GM23338 (cell line): ENCODE data around the gene TNIP3. TPM values are rescaled to one million over a fixed set of nuclear protein-coding genes. Genes with fewer than 3 reads are reported as not detected.

Experiments
- ATAC-seq: fragments of 200-7000 bp; cut with Tn5 transposase; 3 replicates; pipeline ENCODE4 v1.9.1; 2020
- DNase-seq: peaks from one replicate; pipeline ENCODE4 v3.0.0-alpha.2; 2015; ENCODE audit warnings: low spot score
- H2AFZ ChIP-seq: fragments of 200-600 bp; sonication (generic); 2 replicates; pipeline ENCODE4 v1.8.0; 2016; ENCODE audit warnings: antibody characterized with exemption, mild to moderate bottlenecking, moderate library complexity
- H3F3A ChIP-seq: fragments of 200-600 bp; sonication (generic); replicated peaks from 2 replicates; pipeline ENCODE4 v1.8.0; 2017; ENCODE audit warnings: antibody characterized with exemption, mixed run types, low read depth
- H3K27ac ChIP-seq: fragments of 200-600 bp; sonication (generic); 2 replicates; pipeline ENCODE4 v1.6.1; 2016; ENCODE audit warnings: low read depth
- H3K27me3 ChIP-seq: fragments of 200-600 bp; sonication (generic); 2 replicates; pipeline ENCODE4 v1.8.0; 2016; ENCODE audit warnings: mild to moderate bottlenecking, mixed run types, moderate library complexity; ENCODE audit not compliant: insufficient read depth
- H3K36me3 ChIP-seq: fragments of 200-600 bp; sonication (generic); 2 replicates; pipeline ENCODE4 v1.8.0; 2016; ENCODE audit warnings: mild to moderate bottlenecking; ENCODE audit not compliant: insufficient read depth
- H3K4me1 ChIP-seq: fragments of 200-600 bp; sonication (generic); 2 replicates; pipeline ENCODE4 v1.8.0; 2016; ENCODE audit warnings: mild to moderate bottlenecking, moderate library complexity; ENCODE audit not compliant: insufficient read depth
- H3K4me2 ChIP-seq: fragments of 200-600 bp; sonication (generic); 2 replicates; pipeline ENCODE4 v1.7.1; 2017; ENCODE audit warnings: mixed run types
- H3K4me3 ChIP-seq: fragments of 200-600 bp; sonication (generic); 2 replicates; pipeline ENCODE4 v1.6.1; 2016; ENCODE audit warnings: mixed run types
- H3K79me2 ChIP-seq: fragments of 200-600 bp; sonication (generic); replicated peaks from 2 replicates; pipeline ENCODE4 v1.8.0; 2017; ENCODE audit warnings: mild to moderate bottlenecking; ENCODE audit not compliant: insufficient read depth
- H3K9me2 ChIP-seq: fragments of 200-600 bp; sonication (generic); 2 replicates; pipeline ENCODE4 v1.8.0; 2017; ENCODE audit not compliant: insufficient read depth
- H4K20me1 ChIP-seq: fragments of 200-600 bp; sonication (generic); replicated peaks from 2 replicates; pipeline ENCODE4 v1.8.0; 2017; ENCODE audit warnings: mild to moderate bottlenecking; ENCODE audit not compliant: insufficient read depth
- H3K27ac Mint-ChIP-seq: 2 replicates; pipeline ENCODE4 v1.8.0; 2020; ENCODE audit warnings: inconsistent platforms, mild to moderate bottlenecking, moderate library complexity, mixed read lengths
- H3K27me3 Mint-ChIP-seq: 3 replicates; pipeline ENCODE4 v1.8.0; 2022; ENCODE audit warnings: low read depth, mild to moderate bottlenecking, moderate library complexity, mixed read lengths, inconsistent platforms; ENCODE audit not compliant: insufficient read depth, poor library complexity
- H3K36me3 Mint-ChIP-seq: 3 replicates; pipeline ENCODE4 v1.8.0; 2021; ENCODE audit warnings: low read depth, mild to moderate bottlenecking, inconsistent platforms, moderate library complexity, mixed read lengths
- H3K4me1 Mint-ChIP-seq: 3 replicates; pipeline ENCODE4 v1.8.0; 2020; ENCODE audit warnings: mild to moderate bottlenecking, inconsistent platforms, mixed read lengths
- H3K4me3 Mint-ChIP-seq: 3 replicates; pipeline ENCODE4 v1.8.0; 2021; ENCODE audit warnings: moderate library complexity, mild to moderate bottlenecking, inconsistent platforms, mixed read lengths
- H3K9me3 Mint-ChIP-seq: 3 replicates; pipeline ENCODE4 v1.8.0; 2020; ENCODE audit warnings: moderate library complexity, mild to moderate bottlenecking, inconsistent platforms, mixed read lengths
- CREB1 ChIP-seq: fragments of 250-450 bp; sonication (Bioruptor Pico); IDR thresholded peaks from 2 replicates; pipeline ENCODE4 v1.5.0; 2020; ENCODE audit warnings: low read depth, mild to moderate bottlenecking, moderate library complexity
- EZH2 ChIP-seq: fragments of 200-600 bp; sonication (generic); IDR thresholded peaks from one replicate; pipeline ENCODE4 v1.8.0; 2017; ENCODE audit warnings: antibody characterized with exemption, mild to moderate bottlenecking, low read depth; ENCODE audit not compliant: unreplicated experiment
- EZH2phosphoT487 ChIP-seq: fragments of 200-600 bp; sonication (generic); IDR thresholded peaks from one replicate; pipeline ENCODE4 v1.8.1; 2018; ENCODE audit warnings: antibody characterized with exemption; ENCODE audit not compliant: unreplicated experiment
- JUNB ChIP-seq: IDR thresholded peaks from one replicate; pipeline ENCODE4 v1.6.1; 2016; ENCODE audit warnings: antibody characterized with exemption; ENCODE audit not compliant: unreplicated experiment
- NANOG ChIP-seq: IDR thresholded peaks from 2 replicates; pipeline ENCODE4 v1.6.1; 2016; ENCODE audit warnings: antibody characterized with exemption, borderline replicate concordance
- POLR2AphosphoS5 ChIP-seq: IDR thresholded peaks from 2 replicates; pipeline ENCODE4 v1.6.1; 2016; ENCODE audit warnings: antibody characterized with exemption, low read depth
- STAT1 ChIP-seq: IDR thresholded peaks from one replicate; pipeline ENCODE4 v1.6.1; 2016; ENCODE audit warnings: antibody characterized with exemption; ENCODE audit not compliant: unreplicated experiment
- ZNF114 ChIP-seq: fragments of 250-450 bp; sonication (Bioruptor Pico); IDR thresholded peaks from 2 replicates; pipeline ENCODE4 v1.5.0; 2020; ENCODE audit warnings: mild to moderate bottlenecking, moderate library complexity
- ZNF331 ChIP-seq: fragments of 250-450 bp; sonication (Bioruptor Pico); IDR thresholded peaks from 2 replicates; pipeline ENCODE4 v1.5.0; 2020; ENCODE audit warnings: low read depth, mild to moderate bottlenecking, moderate library complexity
- polyA plus RNA-seq: library from polyadenylated mRNA; unstranded; fragments of >200 nt; fragmentation: Nextera tagmentation; extraction: Ambion mirVana; gene quantifications from 2 replicates; pipeline ENCODE4 v1.2.1, GENCODE V29; 2016
- total RNA-seq: library from RNA; depleted of rRNA; stranded (reverse); fragments of >200 nt; shearing (Covaris generic); gene quantifications from 2 replicates; pipeline ENCODE4 v1.2.3, GENCODE V29; 2014
- TF ChIP-seq, protein P1 (sequence below): IDR thresholded peaks from one replicate; pipeline ENCODE4 v1.6.1; 2018; ENCODE audit warnings: antibody characterized with exemption; ENCODE audit not compliant: unreplicated experiment
- TF ChIP-seq, protein P2 (sequence below): fragments of 250-450 bp; sonication (Bioruptor Pico); IDR thresholded peaks from 2 replicates; pipeline ENCODE4 v1.5.0; 2020; ENCODE audit warnings: mild to moderate bottlenecking, moderate library complexity
- TF ChIP-seq, protein P3 (sequence below): IDR thresholded peaks from 2 replicates; pipeline ENCODE4 v1.6.1; 2016; ENCODE audit warnings: antibody characterized with exemption
- TF ChIP-seq, protein P4 (sequence below), 2 experiments: fragments of 200-600 bp in 1 of 2; sonication (generic) in 1 of 2; conservative IDR thresholded peaks; 2 replicates each; pipeline versions ENCODE4 v1.5.1 to v1.6.1; 2016 to 2017; ENCODE audit warnings: antibody characterized with exemption in 2 of 2, low read depth in 2 of 2, mild to moderate bottlenecking in 2 of 2, moderate library complexity in 1 of 2

Gene TNIP3
- total and polyA plus RNA-seq, 2 experiments from 2014 or later, result not detected

DNA sequence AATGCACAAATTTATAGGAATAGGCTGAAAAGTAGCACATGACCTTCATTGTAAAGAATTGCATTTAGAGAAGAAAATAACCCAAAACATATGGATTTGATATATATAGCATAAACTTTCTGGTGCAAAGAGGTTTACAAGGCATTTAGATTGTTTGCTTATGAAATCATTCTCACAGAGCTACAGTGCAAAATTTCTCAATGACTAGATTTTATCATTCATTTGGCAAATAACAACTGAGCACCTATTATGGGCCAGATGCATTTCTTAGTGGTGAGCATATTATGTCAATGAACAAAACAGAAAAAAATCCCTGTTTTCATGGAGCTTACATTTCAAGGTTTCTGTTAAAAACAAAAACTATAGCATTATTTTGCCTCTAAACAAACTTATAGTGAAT is 34.1 kb upstream of the TNIP3 start:
- Histone ChIP-seq H3K27me3 (no peaks in the 10 kb centered on the region), H2AFZ (no peak overlapping the region), H3F3A (no peaks in the 10 kb centered on the region), H3K4me1 (no peaks in the 10 kb centered on the region; the same call in 1 of the 2 replicates), H3K27ac (no peak overlapping the region), H3K4me2 (no peak overlapping the region), H4K20me1 (no peaks in the 10 kb centered on the region), H3K4me3 (no peak overlapping the region), H3K9me2 (no peaks in the 10 kb centered on the region), H3K79me2 (no peaks in the 10 kb centered on the region), H3K36me3 (no peaks in the 10 kb centered on the region)
- Mint-ChIP-seq H3K27me3 (no peaks in the 10 kb centered on the region), H3K9me3 (no peaks in the 10 kb centered on the region), H3K36me3 (no peaks in the 10 kb centered on the region), H3K4me3 (no peak overlapping the region), H3K27ac (no peak overlapping the region), H3K4me1 (no peaks in the 10 kb centered on the region)
- ATAC-seq (no peak), DNase-seq (no peak)
- TF ChIP-seq, protein P1, sequence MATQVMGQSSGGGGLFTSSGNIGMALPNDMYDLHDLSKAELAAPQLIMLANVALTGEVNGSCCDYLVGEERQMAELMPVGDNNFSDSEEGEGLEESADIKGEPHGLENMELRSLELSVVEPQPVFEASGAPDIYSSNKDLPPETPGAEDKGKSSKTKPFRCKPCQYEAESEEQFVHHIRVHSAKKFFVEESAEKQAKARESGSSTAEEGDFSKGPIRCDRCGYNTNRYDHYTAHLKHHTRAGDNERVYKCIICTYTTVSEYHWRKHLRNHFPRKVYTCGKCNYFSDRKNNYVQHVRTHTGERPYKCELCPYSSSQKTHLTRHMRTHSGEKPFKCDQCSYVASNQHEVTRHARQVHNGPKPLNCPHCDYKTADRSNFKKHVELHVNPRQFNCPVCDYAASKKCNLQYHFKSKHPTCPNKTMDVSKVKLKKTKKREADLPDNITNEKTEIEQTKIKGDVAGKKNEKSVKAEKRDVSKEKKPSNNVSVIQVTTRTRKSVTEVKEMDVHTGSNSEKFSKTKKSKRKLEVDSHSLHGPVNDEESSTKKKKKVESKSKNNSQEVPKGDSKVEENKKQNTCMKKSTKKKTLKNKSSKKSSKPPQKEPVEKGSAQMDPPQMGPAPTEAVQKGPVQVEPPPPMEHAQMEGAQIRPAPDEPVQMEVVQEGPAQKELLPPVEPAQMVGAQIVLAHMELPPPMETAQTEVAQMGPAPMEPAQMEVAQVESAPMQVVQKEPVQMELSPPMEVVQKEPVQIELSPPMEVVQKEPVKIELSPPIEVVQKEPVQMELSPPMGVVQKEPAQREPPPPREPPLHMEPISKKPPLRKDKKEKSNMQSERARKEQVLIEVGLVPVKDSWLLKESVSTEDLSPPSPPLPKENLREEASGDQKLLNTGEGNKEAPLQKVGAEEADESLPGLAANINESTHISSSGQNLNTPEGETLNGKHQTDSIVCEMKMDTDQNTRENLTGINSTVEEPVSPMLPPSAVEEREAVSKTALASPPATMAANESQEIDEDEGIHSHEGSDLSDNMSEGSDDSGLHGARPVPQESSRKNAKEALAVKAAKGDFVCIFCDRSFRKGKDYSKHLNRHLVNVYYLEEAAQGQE, result no peak
- TF ChIP-seq STAT1, result no peak
- no peak for TF ChIP-seq POLR2AphosphoS5
- TF ChIP-seq, protein P2, sequence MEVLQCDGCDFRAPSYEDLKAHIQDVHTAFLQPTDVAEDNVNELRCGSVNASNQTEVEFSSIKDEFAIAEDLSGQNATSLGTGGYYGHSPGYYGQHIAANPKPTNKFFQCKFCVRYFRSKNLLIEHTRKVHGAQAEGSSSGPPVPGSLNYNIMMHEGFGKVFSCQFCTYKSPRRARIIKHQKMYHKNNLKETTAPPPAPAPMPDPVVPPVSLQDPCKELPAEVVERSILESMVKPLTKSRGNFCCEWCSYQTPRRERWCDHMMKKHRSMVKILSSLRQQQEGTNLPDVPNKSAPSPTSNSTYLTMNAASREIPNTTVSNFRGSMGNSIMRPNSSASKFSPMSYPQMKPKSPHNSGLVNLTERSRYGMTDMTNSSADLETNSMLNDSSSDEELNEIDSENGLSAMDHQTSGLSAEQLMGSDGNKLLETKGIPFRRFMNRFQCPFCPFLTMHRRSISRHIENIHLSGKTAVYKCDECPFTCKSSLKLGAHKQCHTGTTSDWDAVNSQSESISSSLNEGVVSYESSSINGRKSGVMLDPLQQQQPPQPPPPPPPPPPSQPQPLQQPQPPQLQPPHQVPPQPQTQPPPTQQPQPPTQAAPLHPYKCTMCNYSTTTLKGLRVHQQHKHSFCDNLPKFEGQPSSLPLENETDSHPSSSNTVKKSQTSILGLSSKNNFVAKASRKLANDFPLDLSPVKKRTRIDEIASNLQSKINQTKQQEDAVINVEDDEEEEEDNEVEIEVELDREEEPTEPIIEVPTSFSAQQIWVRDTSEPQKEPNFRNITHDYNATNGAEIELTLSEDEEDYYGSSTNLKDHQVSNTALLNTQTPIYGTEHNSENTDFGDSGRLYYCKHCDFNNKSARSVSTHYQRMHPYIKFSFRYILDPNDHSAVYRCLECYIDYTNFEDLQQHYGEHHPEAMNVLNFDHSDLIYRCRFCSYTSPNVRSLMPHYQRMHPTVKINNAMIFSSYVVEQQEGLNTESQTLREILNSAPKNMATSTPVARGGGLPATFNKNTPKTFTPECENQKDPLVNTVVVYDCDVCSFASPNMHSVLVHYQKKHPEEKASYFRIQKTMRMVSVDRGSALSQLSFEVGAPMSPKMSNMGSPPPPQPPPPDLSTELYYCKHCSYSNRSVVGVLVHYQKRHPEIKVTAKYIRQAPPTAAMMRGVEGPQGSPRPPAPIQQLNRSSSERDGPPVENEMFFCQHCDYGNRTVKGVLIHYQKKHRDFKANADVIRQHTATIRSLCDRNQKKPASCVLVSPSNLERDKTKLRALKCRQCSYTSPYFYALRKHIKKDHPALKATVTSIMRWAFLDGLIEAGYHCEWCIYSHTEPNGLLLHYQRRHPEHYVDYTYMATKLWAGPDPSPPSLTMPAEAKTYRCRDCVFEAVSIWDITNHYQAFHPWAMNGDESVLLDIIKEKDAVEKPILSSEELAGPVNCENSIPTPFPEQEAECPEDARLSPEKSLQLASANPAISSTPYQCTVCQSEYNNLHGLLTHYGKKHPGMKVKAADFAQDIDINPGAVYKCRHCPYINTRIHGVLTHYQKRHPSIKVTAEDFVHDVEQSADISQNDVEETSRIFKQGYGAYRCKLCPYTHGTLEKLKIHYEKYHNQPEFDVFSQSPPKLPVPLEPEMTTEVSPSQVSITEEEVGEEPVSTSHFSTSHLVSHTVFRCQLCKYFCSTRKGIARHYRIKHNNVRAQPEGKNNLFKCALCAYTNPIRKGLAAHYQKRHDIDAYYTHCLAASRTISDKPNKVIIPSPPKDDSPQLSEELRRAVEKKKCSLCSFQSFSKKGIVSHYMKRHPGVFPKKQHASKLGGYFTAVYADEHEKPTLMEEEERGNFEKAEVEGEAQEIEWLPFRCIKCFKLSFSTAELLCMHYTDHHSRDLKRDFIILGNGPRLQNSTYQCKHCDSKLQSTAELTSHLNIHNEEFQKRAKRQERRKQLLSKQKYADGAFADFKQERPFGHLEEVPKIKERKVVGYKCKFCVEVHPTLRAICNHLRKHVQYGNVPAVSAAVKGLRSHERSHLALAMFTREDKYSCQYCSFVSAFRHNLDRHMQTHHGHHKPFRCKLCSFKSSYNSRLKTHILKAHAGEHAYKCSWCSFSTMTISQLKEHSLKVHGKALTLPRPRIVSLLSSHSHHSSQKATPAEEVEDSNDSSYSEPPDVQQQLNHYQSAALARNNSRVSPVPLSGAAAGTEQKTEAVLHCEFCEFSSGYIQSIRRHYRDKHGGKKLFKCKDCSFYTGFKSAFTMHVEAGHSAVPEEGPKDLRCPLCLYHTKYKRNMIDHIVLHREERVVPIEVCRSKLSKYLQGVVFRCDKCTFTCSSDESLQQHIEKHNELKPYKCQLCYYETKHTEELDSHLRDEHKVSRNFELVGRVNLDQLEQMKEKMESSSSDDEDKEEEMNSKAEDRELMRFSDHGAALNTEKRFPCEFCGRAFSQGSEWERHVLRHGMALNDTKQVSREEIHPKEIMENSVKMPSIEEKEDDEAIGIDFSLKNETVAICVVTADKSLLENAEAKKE (CRISPR knock-in tag), result no peak
- no peak for TF ChIP-seq CREB1 (CRISPR knock-in tag)
- TF ChIP-seq EZH2phosphoT487, result no peak
- TF ChIP-seq EZH2, result no peak
- TF ChIP-seq, protein P3, sequence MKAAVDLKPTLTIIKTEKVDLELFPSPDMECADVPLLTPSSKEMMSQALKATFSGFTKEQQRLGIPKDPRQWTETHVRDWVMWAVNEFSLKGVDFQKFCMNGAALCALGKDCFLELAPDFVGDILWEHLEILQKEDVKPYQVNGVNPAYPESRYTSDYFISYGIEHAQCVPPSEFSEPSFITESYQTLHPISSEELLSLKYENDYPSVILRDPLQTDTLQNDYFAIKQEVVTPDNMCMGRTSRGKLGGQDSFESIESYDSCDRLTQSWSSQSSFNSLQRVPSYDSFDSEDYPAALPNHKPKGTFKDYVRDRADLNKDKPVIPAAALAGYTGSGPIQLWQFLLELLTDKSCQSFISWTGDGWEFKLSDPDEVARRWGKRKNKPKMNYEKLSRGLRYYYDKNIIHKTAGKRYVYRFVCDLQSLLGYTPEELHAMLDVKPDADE, result no peak
- no peak for TF ChIP-seq JUNB
- TF ChIP-seq ZNF331, result no peak
- TF ChIP-seq, protein P4, sequence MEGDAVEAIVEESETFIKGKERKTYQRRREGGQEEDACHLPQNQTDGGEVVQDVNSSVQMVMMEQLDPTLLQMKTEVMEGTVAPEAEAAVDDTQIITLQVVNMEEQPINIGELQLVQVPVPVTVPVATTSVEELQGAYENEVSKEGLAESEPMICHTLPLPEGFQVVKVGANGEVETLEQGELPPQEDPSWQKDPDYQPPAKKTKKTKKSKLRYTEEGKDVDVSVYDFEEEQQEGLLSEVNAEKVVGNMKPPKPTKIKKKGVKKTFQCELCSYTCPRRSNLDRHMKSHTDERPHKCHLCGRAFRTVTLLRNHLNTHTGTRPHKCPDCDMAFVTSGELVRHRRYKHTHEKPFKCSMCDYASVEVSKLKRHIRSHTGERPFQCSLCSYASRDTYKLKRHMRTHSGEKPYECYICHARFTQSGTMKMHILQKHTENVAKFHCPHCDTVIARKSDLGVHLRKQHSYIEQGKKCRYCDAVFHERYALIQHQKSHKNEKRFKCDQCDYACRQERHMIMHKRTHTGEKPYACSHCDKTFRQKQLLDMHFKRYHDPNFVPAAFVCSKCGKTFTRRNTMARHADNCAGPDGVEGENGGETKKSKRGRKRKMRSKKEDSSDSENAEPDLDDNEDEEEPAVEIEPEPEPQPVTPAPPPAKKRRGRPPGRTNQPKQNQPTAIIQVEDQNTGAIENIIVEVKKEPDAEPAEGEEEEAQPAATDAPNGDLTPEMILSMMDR (conservative IDR thresholded peaks at IDR 0.05; ENCODE audit: low read depth in 2 of 2), result no peak
- TF ChIP-seq NANOG, result no peak
- no peak for TF ChIP-seq ZNF114 (CRISPR knock-in tag)
